ENCODE data around the gene AKR7A3. TPM values are rescaled to one million over a fixed set of nuclear protein-coding genes. Genes with fewer than 3 reads are reported as not detected.
A peak's percentile ranks its signal among the peaks of the same experiment; 100 is the strongest.

Gene AKR7A3
- total RNA-seq, 1 donor from 2014 or later, result 11.7 TPM

DNA sequence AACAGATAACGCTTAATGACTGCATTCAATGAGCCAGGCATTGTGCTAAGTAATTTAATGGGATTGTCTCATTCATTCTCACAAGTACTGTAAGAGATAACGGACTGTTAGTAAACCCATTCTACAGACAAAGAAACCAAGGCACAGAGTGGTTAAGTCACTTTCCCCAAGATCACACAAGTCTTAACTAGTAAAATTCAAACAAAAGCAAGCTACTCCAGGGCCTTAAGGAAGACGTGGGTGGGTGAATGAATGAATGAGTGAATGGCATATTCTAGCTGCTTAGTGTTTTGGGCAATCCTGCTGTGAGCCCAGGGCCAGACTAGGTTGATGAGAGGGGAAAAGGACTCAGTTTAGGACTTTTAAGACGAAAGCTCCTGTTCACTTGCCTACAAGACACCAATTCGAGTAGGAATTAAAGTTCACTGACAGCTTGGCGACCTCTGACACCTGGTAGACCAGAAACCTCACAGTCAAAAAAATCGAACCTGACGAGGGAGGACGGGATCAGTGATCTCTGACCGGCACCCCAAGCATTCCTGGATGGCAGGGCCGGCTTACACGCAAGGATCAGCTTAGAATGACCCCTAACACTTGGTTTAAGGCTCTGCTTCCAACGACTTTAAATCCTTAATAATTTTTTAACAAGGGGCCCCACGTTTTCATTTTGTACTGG lies 37.8 kb downstream of the AKR7A3 start:
- DNase-seq (ENCODE audit: low spot score in 2 of 2), result no peak
- no peaks in the 10 kb centered on the region for H3K9me3 ChIP-seq
- intact Hi-C loops (cut with DNase I), result loop anchor here (5.0 kb wide), 1 partner anchor 402 kb away; no protein-coding TSS in a partner anchor
- H3K4me3 ChIP-seq, result peak overlapping the region; percentile 84 to 91
- TF ChIP-seq, protein P1, sequence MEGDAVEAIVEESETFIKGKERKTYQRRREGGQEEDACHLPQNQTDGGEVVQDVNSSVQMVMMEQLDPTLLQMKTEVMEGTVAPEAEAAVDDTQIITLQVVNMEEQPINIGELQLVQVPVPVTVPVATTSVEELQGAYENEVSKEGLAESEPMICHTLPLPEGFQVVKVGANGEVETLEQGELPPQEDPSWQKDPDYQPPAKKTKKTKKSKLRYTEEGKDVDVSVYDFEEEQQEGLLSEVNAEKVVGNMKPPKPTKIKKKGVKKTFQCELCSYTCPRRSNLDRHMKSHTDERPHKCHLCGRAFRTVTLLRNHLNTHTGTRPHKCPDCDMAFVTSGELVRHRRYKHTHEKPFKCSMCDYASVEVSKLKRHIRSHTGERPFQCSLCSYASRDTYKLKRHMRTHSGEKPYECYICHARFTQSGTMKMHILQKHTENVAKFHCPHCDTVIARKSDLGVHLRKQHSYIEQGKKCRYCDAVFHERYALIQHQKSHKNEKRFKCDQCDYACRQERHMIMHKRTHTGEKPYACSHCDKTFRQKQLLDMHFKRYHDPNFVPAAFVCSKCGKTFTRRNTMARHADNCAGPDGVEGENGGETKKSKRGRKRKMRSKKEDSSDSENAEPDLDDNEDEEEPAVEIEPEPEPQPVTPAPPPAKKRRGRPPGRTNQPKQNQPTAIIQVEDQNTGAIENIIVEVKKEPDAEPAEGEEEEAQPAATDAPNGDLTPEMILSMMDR (IDR thresholded peaks at IDR 0.05), result no peak
- peaks cover 9 to 29% of the 10 kb centered on the region in 2 donors for H3K4me1 ChIP-seq
- H3K27me3 ChIP-seq, result no peaks in the 10 kb centered on the region
- H3K27ac ChIP-seq, result peak overlapping the region; percentile 85 to 94
- H3K36me3 ChIP-seq, result peaks cover 0 to 5% of the 10 kb centered on the region in 2 donors

DNA sequence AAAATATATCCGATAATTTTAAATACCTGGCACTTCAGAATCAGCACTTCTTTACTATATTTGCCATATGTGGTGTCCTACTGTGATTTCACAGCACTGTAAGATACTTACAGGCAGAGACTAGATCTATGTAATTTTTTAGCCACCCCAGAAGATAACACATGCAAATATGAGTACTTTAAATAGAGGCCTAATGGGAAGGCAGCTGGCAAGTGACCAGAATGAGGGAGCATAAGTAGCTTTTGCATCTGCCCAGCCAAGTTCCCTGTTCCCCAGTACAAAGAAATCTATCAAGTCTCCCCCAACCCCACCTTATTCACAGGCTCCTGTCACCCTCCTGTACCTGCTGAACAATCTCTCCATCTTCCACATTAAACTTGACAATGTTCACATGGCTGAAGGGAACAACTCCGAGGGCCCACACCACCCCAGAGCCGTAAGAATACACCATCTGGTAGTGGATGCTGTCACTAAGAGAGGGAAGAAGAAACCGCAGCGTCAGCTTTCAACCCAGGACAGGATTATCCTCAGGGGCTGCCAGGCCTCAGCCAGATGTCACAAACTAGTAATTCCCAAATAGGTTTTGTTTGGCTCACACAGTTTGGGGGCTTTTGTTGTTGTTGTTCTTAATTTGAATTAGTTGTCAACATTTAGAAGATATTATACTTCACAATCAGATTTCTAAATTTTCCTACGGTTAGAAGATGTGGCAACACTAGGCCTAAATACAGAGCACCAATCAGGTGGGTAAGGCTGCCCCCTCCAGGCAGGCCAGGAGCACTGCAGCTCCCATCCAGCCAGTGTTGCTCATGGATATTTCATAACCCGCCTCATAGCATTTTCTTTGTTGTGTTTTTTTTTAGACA lies 47.7 kb downstream of the AKR7A3 start:
- Histone ChIP-seq H3K9me3 (no peaks in the 10 kb centered on the region), H3K4me1 (no peaks in the 10 kb centered on the region), H3K4me3 (no peak overlapping the region), H3K27ac (no peak overlapping the region), H3K36me3 (peaks cover 64 to 88% of the 10 kb centered on the region in 2 donors), H3K27me3 (no peaks in the 10 kb centered on the region)
- intact Hi-C loops (cut with DNase I), result loop anchor here (5.0 kb wide), 1 partner anchor 34 kb away; no protein-coding TSS in a partner anchor
- TF ChIP-seq, protein P1 (IDR thresholded peaks at IDR 0.05), result peak; percentile 73 to 97 (median 95)
- peak in 1 of 2 donors; percentile 80 for DNase-seq (ENCODE audit: low spot score in 2 of 2)

DNA sequence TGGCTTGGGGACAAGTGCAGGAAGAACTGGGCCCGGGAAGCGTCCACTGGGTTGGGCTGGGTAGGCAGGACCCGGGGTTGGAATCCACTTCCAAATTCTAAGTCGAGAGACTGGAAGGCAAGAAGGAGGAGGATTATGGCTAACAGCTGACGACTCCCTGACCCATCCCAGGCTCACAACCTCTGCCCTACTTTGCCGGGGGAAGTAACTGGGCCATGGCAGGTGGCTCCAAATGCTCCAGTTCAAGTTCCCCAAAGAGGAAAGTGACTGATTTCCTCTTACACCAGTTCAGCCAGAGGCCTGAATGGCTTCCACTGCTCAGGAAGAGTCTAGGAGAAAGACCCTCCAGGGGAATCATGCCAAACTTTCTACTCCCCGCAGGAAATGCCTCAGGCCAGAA lies 48.7 kb downstream of the AKR7A3 start:
- Histone ChIP-seq H3K27me3 (no peaks in the 10 kb centered on the region), H3K4me3 (no peak overlapping the region), H3K9me3 (no peaks in the 10 kb centered on the region), H3K4me1 (no peaks in the 10 kb centered on the region), H3K27ac (no peak overlapping the region), H3K36me3 (peaks cover 75 to 96% of the 10 kb centered on the region in 2 donors)
- intact Hi-C loops (cut with DNase I), result loop anchor here (5.0 to 10.0 kb wide), 2 partner anchors 33 to 65 kb away; no protein-coding TSS in a partner anchor
- DNase-seq (ENCODE audit: low spot score in 2 of 2), result no peak
- TF ChIP-seq, protein P1 (IDR thresholded peaks at IDR 0.05), result no peak

GRCh38 chr1:19234224-19234623 lies 54.3 kb downstream of the AKR7A3 start:
- DNase-seq (ENCODE audit: low spot score in 2 of 2), result no peak
- Histone ChIP-seq H3K9me3 (no peaks in the 10 kb centered on the region), H3K4me3 (no peak overlapping the region), H3K27me3 (no peaks in the 10 kb centered on the region), H3K4me1 (no peaks in the 10 kb centered on the region), H3K27ac (no peak overlapping the region), H3K36me3 (peaks cover 86 to 100% of the 10 kb centered on the region in 2 donors)
- TF ChIP-seq, protein P1 (IDR thresholded peaks at IDR 0.05), result no peak
- intact Hi-C loops (cut with DNase I), result loop anchor here (10.0 kb wide), 1 partner anchor 59 kb away; no protein-coding TSS in a partner anchor

Other genes starting within 250 kb of the AKR7A3 start
- gene UBR4, start 78.5 kb downstream of the AKR7A3 start, total RNA-seq, result 222 TPM
- 93.0 TPM for gene EMC1, start 37.2 kb downstream of the AKR7A3 start, total RNA-seq
- 13.4 TPM for gene MRTO4, start 37.0 kb downstream of the AKR7A3 start, total RNA-seq
- 53.7 TPM for gene AKR7A2, start 23.4 kb upstream of the AKR7A3 start, total RNA-seq
- 11.1 TPM for gene SLC66A1, start 23.6 kb upstream of the AKR7A3 start, total RNA-seq
- gene CAPZB, start 196.8 kb upstream of the AKR7A3 start, total RNA-seq, result 102 TPM